ENCODE data around the gene IFT20.

DNA sequence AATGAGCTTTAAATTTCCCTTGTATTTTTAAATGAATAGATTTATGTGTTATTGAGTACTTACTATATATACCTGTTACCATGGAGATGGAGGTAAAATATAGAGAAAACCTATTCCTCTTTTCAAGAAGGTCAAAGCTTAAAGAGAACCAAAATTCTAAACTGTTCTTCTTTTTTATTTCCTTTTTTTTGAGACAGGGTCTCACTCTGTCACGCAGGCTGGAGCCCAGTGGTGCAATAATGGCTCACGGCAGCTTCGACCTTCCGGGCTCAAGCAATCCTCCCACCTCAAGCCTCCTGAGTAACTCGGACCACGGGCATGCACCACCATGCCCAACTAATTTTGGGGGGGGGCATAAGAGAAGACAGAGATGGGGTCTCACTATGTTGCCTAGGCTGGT lies 41.3 kb downstream of the IFT20 start:
- TF ChIP-seq, protein P1, sequence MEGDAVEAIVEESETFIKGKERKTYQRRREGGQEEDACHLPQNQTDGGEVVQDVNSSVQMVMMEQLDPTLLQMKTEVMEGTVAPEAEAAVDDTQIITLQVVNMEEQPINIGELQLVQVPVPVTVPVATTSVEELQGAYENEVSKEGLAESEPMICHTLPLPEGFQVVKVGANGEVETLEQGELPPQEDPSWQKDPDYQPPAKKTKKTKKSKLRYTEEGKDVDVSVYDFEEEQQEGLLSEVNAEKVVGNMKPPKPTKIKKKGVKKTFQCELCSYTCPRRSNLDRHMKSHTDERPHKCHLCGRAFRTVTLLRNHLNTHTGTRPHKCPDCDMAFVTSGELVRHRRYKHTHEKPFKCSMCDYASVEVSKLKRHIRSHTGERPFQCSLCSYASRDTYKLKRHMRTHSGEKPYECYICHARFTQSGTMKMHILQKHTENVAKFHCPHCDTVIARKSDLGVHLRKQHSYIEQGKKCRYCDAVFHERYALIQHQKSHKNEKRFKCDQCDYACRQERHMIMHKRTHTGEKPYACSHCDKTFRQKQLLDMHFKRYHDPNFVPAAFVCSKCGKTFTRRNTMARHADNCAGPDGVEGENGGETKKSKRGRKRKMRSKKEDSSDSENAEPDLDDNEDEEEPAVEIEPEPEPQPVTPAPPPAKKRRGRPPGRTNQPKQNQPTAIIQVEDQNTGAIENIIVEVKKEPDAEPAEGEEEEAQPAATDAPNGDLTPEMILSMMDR (conservative IDR thresholded peaks at IDR 0.05; ENCODE audit: low read length): no peak
- TF ChIP-seq EZH2phosphoT487 (IDR thresholded peaks at IDR 0.05; ENCODE audit: borderline replicate concordance, low read depth, low read length): no peak

Data from OCI-LY7 (cell line).